Neural cell (in vitro differentiated cells): ENCODE measurements around the gene RWDD1. TPM values are rescaled to one million over a fixed set of nuclear protein-coding genes. Genes with fewer than 3 reads are reported as not detected.

Experiments
- H2AFZ ChIP-seq: fragments of 200-600, 300-800 bp; sonication (generic), shearing (Covaris generic); 2 replicates; pipeline ENCODE4 v1.6.0; 2014; ENCODE audit warnings: low read depth, mild to moderate bottlenecking, antibody characterized with exemption, low read length, moderate library complexity
- H3F3A ChIP-seq: fragments of 200-600 bp; shearing (Covaris generic); 2 replicates; pipeline ENCODE4 v1.6.1; 2016; ENCODE audit warnings: mild to moderate bottlenecking, moderate library complexity, mixed read lengths, antibody characterized with exemption, low read length; ENCODE audit not compliant: insufficient read depth, poor library complexity, severe bottlenecking
- H3K27ac ChIP-seq: fragments of 200-600, 300-800 bp; sonication (generic), shearing (Covaris generic); 2 replicates; pipeline ENCODE4 v1.5.1; 2014; ENCODE audit warnings: mild to moderate bottlenecking, low read length, moderate library complexity
- H3K27me3 ChIP-seq: fragments of 300-800, 200-600 bp; sonication (generic), shearing (Covaris generic); 2 replicates; pipeline ENCODE4 v1.6.0; 2014; ENCODE audit warnings: mild to moderate bottlenecking, low read depth, low read length, moderate library complexity; ENCODE audit not compliant: insufficient read depth
- H3K36me3 ChIP-seq: fragments of 300-800, 200-600 bp; sonication (generic), shearing (Covaris generic); 2 replicates; pipeline ENCODE4 v1.5.1; 2014; ENCODE audit warnings: mild to moderate bottlenecking, antibody characterized with exemption, low read length, moderate library complexity; ENCODE audit not compliant: insufficient read depth
- H3K4me2 ChIP-seq: fragments of 300-800, 200-600 bp; sonication (generic), shearing (Covaris generic); 2 replicates; pipeline ENCODE4 v1.6.0; 2014; ENCODE audit warnings: mild to moderate bottlenecking, low read length
- H3K4me3 ChIP-seq: fragments of 300-800, 200-600 bp; sonication (generic), shearing (Covaris generic); 2 replicates; pipeline ENCODE4 v1.5.1; 2014; ENCODE audit warnings: mild to moderate bottlenecking, low read length, moderate library complexity
- H3K79me2 ChIP-seq: fragments of 200-600 bp; shearing (Covaris generic); replicated peaks from 2 replicates; pipeline ENCODE4 v1.6.0; 2014; ENCODE audit warnings: mild to moderate bottlenecking, low read length, moderate library complexity; ENCODE audit not compliant: insufficient read depth
- H3K9ac ChIP-seq: fragments of 300-800, 200-600 bp; sonication (generic), shearing (Covaris generic); 2 replicates; pipeline ENCODE4 v1.6.1; 2016; ENCODE audit warnings: mild to moderate bottlenecking, low read length, mixed read lengths
- H3K9me2 ChIP-seq: fragments of 200-600 bp; shearing (Covaris generic); 2 replicates; pipeline ENCODE4 v1.6.1; 2016; ENCODE audit warnings: mild to moderate bottlenecking, low read length, mixed read lengths; ENCODE audit not compliant: insufficient read depth
- H3K9me3 ChIP-seq: fragments of 200-600, 300-800 bp; sonication (generic), shearing (Covaris generic); 2 replicates; pipeline ENCODE4 v1.6.1; 2016; ENCODE audit warnings: mild to moderate bottlenecking, mixed run types, low read length, moderate library complexity, mixed read lengths
- H4K20me1 ChIP-seq: fragments of 200-600 bp; shearing (Covaris generic); 2 replicates; pipeline ENCODE4 v1.6.1; 2016; ENCODE audit warnings: mild to moderate bottlenecking, mixed run types; ENCODE audit not compliant: insufficient read depth
- CTCF ChIP-seq: fragments of 450-650 bp; IDR thresholded peaks from 2 replicates; pipeline ENCODE4 v1.5.1; 2014; ENCODE audit warnings: antibody characterized with exemption, mild to moderate bottlenecking, moderate library complexity; ENCODE audit not compliant: poor library complexity, severe bottlenecking
- EP300 ChIP-seq: fragments of 450-650 bp; conservative IDR thresholded peaks from 2 replicates; pipeline ENCODE4 v1.6.1; 2014; ENCODE audit warnings: antibody characterized with exemption, mild to moderate bottlenecking, moderate library complexity; ENCODE audit not compliant: poor library complexity, severe bottlenecking
- EZH2 ChIP-seq: fragments of 200-600, 300-800 bp; shearing (Covaris generic), sonication (generic); IDR thresholded peaks from 2 replicates; pipeline ENCODE4 v1.6.1; 2014; ENCODE audit warnings: antibody characterized with exemption, low read length, borderline replicate concordance, mild to moderate bottlenecking; ENCODE audit not compliant: insufficient read depth, poor library complexity, severe bottlenecking
- MXI1 ChIP-seq: fragments of 450-650 bp; conservative IDR thresholded peaks from 2 replicates; pipeline ENCODE4 v1.6.1; 2014; ENCODE audit warnings: antibody characterized with exemption, mild to moderate bottlenecking; ENCODE audit not compliant: poor library complexity, severe bottlenecking
- POLR2AphosphoS5 ChIP-seq: IDR thresholded peaks from 2 replicates; pipeline ENCODE4 v1.6.1; 2012
- RAD21 ChIP-seq: fragments of 450-650 bp; conservative IDR thresholded peaks from 2 replicates; pipeline ENCODE4 v1.6.1; 2014; ENCODE audit warnings: antibody characterized with exemption, mild to moderate bottlenecking, moderate library complexity
- REST ChIP-seq: IDR thresholded peaks from 2 replicates; pipeline ENCODE4 v1.6.1; 2012; ENCODE audit warnings: borderline replicate concordance
- SMC3 ChIP-seq: fragments of 450-650 bp; conservative IDR thresholded peaks from 2 replicates; pipeline ENCODE4 v1.6.1; 2014; ENCODE audit warnings: antibody characterized with exemption, mild to moderate bottlenecking, moderate library complexity; ENCODE audit not compliant: poor library complexity
- TAF1 ChIP-seq: IDR thresholded peaks from 2 replicates; pipeline ENCODE4 v1.6.1; 2012; ENCODE audit warnings: low read depth
- polyA plus RNA-seq: library from polyadenylated mRNA; depleted of rRNA; stranded (reverse); fragments of >200 nt; gene quantifications from 2 replicates; pipeline ENCODE4 v1.2.3, GENCODE V29; 2014

RWDD1 gene
- polyA plus RNA-seq, 1 donor from 2014 or later, result 83.3 TPM

GRCh38 chr6:116586738-116587137 lies 15.4 kb downstream of the RWDD1 start:
- Histone ChIP-seq H3K9me2 (no peaks in the 10 kb centered on the region), H3K27ac (no peak overlapping the region), H3K79me2 (no peaks in the 10 kb centered on the region), H3F3A (no peaks in the 10 kb centered on the region), H3K9ac (no peak overlapping the region), H3K9me3 (no peaks in the 10 kb centered on the region), H3K27me3 (no peaks in the 10 kb centered on the region), H3K4me3 (no peak overlapping the region), H4K20me1 (no peaks in the 10 kb centered on the region), H2AFZ (no peak overlapping the region), H3K36me3 (peaks cover 7% of the 10 kb centered on the region), H3K4me2 (no peak overlapping the region)
- TF ChIP-seq MXI1, result no peak
- TF ChIP-seq RAD21, result no peak
- TF ChIP-seq REST, result no peak

- no peaks in the 10 kb centered on the region for H3K27me3 ChIP-seq
- no peak overlapping the region for H2AFZ ChIP-seq
- no peaks in the 10 kb centered on the region for H3K9me2 ChIP-seq
- TF ChIP-seq MXI1 (no peak), REST (no peak), TAF1 (no peak), RAD21 (no peak), POLR2AphosphoS5 (no peak), SMC3 (no peak), CTCF (no peak), EP300 (no peak), EZH2 (no peak)
- H3F3A ChIP-seq, result no peaks in the 10 kb centered on the region
- no peak overlapping the region for H3K4me3 ChIP-seq
- H4K20me1 ChIP-seq, result no peaks in the 10 kb centered on the region
- H3K36me3 ChIP-seq, result peaks cover 19% of the 10 kb centered on the region
- no peaks in the 10 kb centered on the region for H3K79me2 ChIP-seq
- no peak overlapping the region for H3K9ac ChIP-seq
- no peaks in the 10 kb centered on the region for H3K9me3 ChIP-seq
- no peak overlapping the region for H3K27ac ChIP-seq
- H3K4me2 ChIP-seq, result no peak overlapping the region
Observed at GRCh38 chr6:116595247-116595646, 23.9 kb downstream of the RWDD1 start.
